MCF 10A (cell line): ENCODE measurements around the gene ZNF25. TPM values are rescaled to one million over a fixed set of nuclear protein-coding genes. Genes with fewer than 3 reads are reported as not detected.

ENCODE experiments used
- BruUV-seq: library from RNA; stranded (reverse); fragments of 400-500 nt; replicated peaks from 2 replicates; lab custom pipeline; 2021; lab: Mats Ljungman, UMichigan
- CTCF ChIA-PET: fragments of 300-600 bp; sonication (Branson Sonifier 250); formaldehyde crosslinking; extraction: SDS; loops from one replicate; lab custom pipeline; 2021; ENCODE audit warnings: antibody characterized with exemption, inconsistent platforms; lab: Yijun Ruan, JAX
- POLR2A ChIA-PET: fragments of 300-600, 350-650 bp; sonication (Branson Sonifier 250); formaldehyde crosslinking; extraction: SDS; loops from one replicate; lab custom pipeline; 2020; ENCODE audit warnings: antibody characterized with exemption, inconsistent platforms; lab: Yijun Ruan, JAX
- DNase-seq: peaks from one replicate; pipeline ENCODE4 v3.0.0-alpha.2; 2018; ENCODE audit not compliant: unreplicated experiment
- H3K27ac Mint-ChIP-seq: one replicate; pipeline ENCODE4 v1.8.0; 2022; ENCODE audit warnings: mild to moderate bottlenecking, low read depth, mixed read lengths; ENCODE audit not compliant: unreplicated experiment
- H3K27me3 Mint-ChIP-seq: one replicate; pipeline ENCODE4 v1.8.0; 2022; ENCODE audit warnings: mixed read lengths; ENCODE audit not compliant: insufficient read depth, unreplicated experiment
- H3K36me3 Mint-ChIP-seq: one replicate; pipeline ENCODE4 v1.8.0; 2022; ENCODE audit warnings: mild to moderate bottlenecking, moderate library complexity, mixed read lengths; ENCODE audit not compliant: insufficient read depth, unreplicated experiment
- H3K4me1 Mint-ChIP-seq: one replicate; pipeline ENCODE4 v1.8.0; 2022; ENCODE audit warnings: mixed read lengths; ENCODE audit not compliant: insufficient read depth, unreplicated experiment
- H3K4me3 Mint-ChIP-seq: one replicate; pipeline ENCODE4 v1.8.0; 2022; ENCODE audit warnings: mild to moderate bottlenecking, moderate library complexity, mixed read lengths; ENCODE audit not compliant: unreplicated experiment
- H3K9me3 Mint-ChIP-seq: one replicate; pipeline ENCODE4 v1.8.0; 2022; ENCODE audit warnings: mixed read lengths; ENCODE audit not compliant: unreplicated experiment
- intact Hi-C: fragments of 100-400 bp; cut with micrococcal nuclease; formaldehyde crosslinking; loops from 2 replicates; pipeline ENCODE4 v1.14.1; 2022
- total RNA-seq: library from RNA; stranded (reverse); gene quantifications from 2 replicates; pipeline ENCODE4 v1.2.3, GENCODE V29; 2022
- TF ChIP-seq, protein P1 (sequence below): fragments of 200-600 bp; IDR thresholded peaks from one replicate; pipeline ENCODE4 v1.8.0; 2022; ENCODE audit warnings: antibody characterized with exemption, mild to moderate bottlenecking; ENCODE audit not compliant: unreplicated experiment

ZNF25 gene
- total RNA-seq, 1 experiment from 2014 or later = 7.2 TPM

- no peaks in the 10 kb centered on the region for H3K9me3 Mint-ChIP-seq
- H3K27ac Mint-ChIP-seq = peak overlapping the region; percentile 94
- H3K27me3 Mint-ChIP-seq = no peaks in the 10 kb centered on the region
- TF ChIP-seq, protein P1, sequence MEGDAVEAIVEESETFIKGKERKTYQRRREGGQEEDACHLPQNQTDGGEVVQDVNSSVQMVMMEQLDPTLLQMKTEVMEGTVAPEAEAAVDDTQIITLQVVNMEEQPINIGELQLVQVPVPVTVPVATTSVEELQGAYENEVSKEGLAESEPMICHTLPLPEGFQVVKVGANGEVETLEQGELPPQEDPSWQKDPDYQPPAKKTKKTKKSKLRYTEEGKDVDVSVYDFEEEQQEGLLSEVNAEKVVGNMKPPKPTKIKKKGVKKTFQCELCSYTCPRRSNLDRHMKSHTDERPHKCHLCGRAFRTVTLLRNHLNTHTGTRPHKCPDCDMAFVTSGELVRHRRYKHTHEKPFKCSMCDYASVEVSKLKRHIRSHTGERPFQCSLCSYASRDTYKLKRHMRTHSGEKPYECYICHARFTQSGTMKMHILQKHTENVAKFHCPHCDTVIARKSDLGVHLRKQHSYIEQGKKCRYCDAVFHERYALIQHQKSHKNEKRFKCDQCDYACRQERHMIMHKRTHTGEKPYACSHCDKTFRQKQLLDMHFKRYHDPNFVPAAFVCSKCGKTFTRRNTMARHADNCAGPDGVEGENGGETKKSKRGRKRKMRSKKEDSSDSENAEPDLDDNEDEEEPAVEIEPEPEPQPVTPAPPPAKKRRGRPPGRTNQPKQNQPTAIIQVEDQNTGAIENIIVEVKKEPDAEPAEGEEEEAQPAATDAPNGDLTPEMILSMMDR = no peak
- intact Hi-C loops = loop anchor here (1.0 to 5.0 kb wide), 4 partner anchors 33 to 120 kb away; partner anchors contain the start of genes ZNF248, ZNF33A and ZNF37A
- peaks cover 6% of the 10 kb centered on the region for H3K4me1 Mint-ChIP-seq
- no TSS peak for BruUV-seq
- DNase-seq = no peak
- ChIA-PET CTCF (interaction anchor here (0.6 to 1.5 kb wide), 17 partner anchors 10 to 389 kb away, joined by 3 to 19 read pairs (median 4); partner anchors contain the start of gene ZNF37A), POLR2A (interaction anchor here (0.6 to 6.3 kb wide), 10 partner anchors 8 to 463 kb away, joined by 3 to 52 read pairs (median 4); partner anchors contain the start of gene ZNF33A)
- H3K4me3 Mint-ChIP-seq = peak overlapping the region; percentile 88
- no peaks in the 10 kb centered on the region for H3K36me3 Mint-ChIP-seq
Observed at GRCh38 chr10:37976880-37977203, 395 bp upstream of the ZNF25 start.

GRCh38 chr10:37975401-37975991, 951 bp downstream of the ZNF25 start:
- ChIA-PET POLR2A (interaction anchor here (0.6 to 6.3 kb wide), 14 partner anchors 10 to 1335 kb away, joined by 3 to 52 read pairs (median 4); partner anchors contain the start of genes ZNF33A and ZNF37A), CTCF (interaction anchor here (0.6 to 1.0 kb wide), 7 partner anchors 10 to 402 kb away, joined by 3 to 4 read pairs (median 3); no protein-coding TSS in a partner anchor)
- BruUV-seq = no TSS peak
- Mint-ChIP-seq H3K4me3 (peak overlapping the region; percentile 88), H3K27ac (peak overlapping the region; percentile 94), H3K27me3 (no peaks in the 10 kb centered on the region), H3K36me3 (no peaks in the 10 kb centered on the region), H3K4me1 (peaks cover 6% of the 10 kb centered on the region), H3K9me3 (no peaks in the 10 kb centered on the region)
- peak; percentile 17 for DNase-seq
- TF ChIP-seq, protein P1 = no peak
- intact Hi-C loops = loop anchor here (5.0 kb wide), 1 partner anchor 118 kb away; the partner anchor contains the start of gene ZNF248

DNA sequence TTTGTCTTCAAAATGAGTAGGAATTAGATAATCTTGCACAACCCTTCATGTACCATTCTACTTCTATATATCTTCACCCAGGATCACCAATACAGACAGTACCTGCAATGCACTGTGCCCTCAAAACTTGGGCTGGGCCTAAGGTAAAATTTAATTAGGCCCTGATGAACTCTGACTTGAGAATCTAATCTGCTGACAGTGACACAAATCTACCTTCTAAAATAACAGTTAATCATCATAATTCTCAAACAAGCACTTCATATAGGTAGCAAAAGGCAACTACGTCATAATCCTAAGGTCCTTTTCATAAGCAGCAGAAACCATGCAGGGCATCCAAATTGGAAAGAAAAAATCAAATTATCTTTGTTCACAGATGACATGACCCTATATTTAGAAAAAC, 4.1 kb downstream of the ZNF25 start:
- BruUV-seq = no TSS peak
- TF ChIP-seq, protein P1 = no peak
- H3K4me3 Mint-ChIP-seq = no peak overlapping the region
- DNase-seq = no peak
- ChIA-PET CTCF (no interaction called here), POLR2A (no interaction called here)
- no peaks in the 10 kb centered on the region for H3K27me3 Mint-ChIP-seq
- intact Hi-C loops = no loop called here
- peaks cover 23% of the 10 kb centered on the region for H3K36me3 Mint-ChIP-seq
- no peaks in the 10 kb centered on the region for H3K9me3 Mint-ChIP-seq
- H3K27ac Mint-ChIP-seq = no peak overlapping the region
- peaks cover 6% of the 10 kb centered on the region for H3K4me1 Mint-ChIP-seq

DNA sequence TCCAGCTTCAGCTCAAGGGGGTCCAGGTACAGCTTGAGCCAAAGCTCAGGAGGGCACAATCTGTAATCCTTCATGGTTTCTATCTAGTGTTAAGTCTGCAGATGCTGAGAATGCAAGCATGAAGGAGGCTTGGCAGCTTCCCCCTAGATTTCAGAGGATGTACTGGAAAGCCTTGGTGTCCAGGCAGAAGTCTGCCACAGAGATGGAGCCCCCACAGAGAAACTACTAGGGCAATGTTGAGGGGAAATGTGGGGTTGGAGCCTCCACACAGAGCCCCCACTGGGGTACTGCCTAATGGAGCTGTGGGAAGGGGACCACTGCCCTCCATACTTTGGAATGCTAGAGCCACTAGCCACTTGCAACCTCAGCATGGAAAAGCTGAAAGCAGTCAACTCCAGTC, 11.4 kb downstream of the ZNF25 start:
- Mint-ChIP-seq H3K27ac (no peak overlapping the region), H3K4me3 (no peak overlapping the region), H3K4me1 (no peaks in the 10 kb centered on the region), H3K36me3 (peaks cover 31% of the 10 kb centered on the region), H3K27me3 (no peaks in the 10 kb centered on the region), H3K9me3 (no peaks in the 10 kb centered on the region)
- TF ChIP-seq, protein P1 = no peak
- ChIA-PET CTCF (interaction anchor here (1.5 to 1.9 kb wide), 2 partner anchors 10 to 12 kb away, joined by 4 to 5 read pairs; partner anchors contain the start of gene ZNF25), POLR2A (interaction anchor here (0.5 to 1.5 kb wide), 2 partner anchors 10 to 130 kb away, joined by 3 to 5 read pairs; no protein-coding TSS in a partner anchor)
- intact Hi-C loops = no loop called here
- DNase-seq = no peak
- no TSS peak for BruUV-seq
